Mucosa of descending colon (tissue), 3 donors: ENCODE results near the gene SUOX. TPM values are rescaled to one million over a fixed set of nuclear protein-coding genes. Genes with fewer than 3 reads are reported as not detected.
"Not testable (repeated sequence)": the region's sequence is repeated elsewhere in the genome, so short reads cannot be mapped to it uniquely, and the experiment has no call there.

Experiments used
- ATAC-seq: fragments of 200-7000 bp; cut with Tn5 transposase; one replicate; pipeline ENCODE4 v1.9.1; 2020; ENCODE audit warnings: mild to moderate bottlenecking, moderate library complexity
- DNase-seq, 3 donors: peaks; one replicate each; pipeline ENCODE4 v3.0.0-alpha.2; 2020
- H3K36me3 ChIP-seq: fragments of 200-600 bp; one replicate; pipeline ENCODE4 v1.8.0; 2021; ENCODE audit warnings: low read depth, mild to moderate bottlenecking
- H3K4me1 ChIP-seq: fragments of 200-600 bp; one replicate; pipeline ENCODE4 v1.8.0; 2021; ENCODE audit warnings: low read depth, mild to moderate bottlenecking
- H3K4me3 ChIP-seq: fragments of 200-600 bp; one replicate; pipeline ENCODE4 v1.8.0; 2021; ENCODE audit warnings: mild to moderate bottlenecking
- H3K9me3 ChIP-seq: fragments of 200-600 bp; one replicate; pipeline ENCODE4 v1.8.0; 2021; ENCODE audit warnings: mild to moderate bottlenecking
- intact Hi-C, 2 donors: fragments of 100-400 bp; cut with DNase I in 1 of 2; cut with micrococcal nuclease in 1 of 2; formaldehyde crosslinking; loops; one replicate each; pipeline versions ENCODE4 v1.11.0 to v1.11.1; 2022; cut with DNase I, micrococcal nuclease
- total RNA-seq, 3 donors: library from RNA; stranded (reverse); fragmentation: NEBNext Ultra II Directional in 2 of 3; extraction: Animal tissue kit (Norgen Biotek cat#: 25700) in 2 of 3; gene quantifications; one replicate each; pipeline versions ENCODE4 v1.2.1 to v1.2.4, GENCODE V29; 2021 to 2023
- TF ChIP-seq, protein P1 (sequence below): fragments of 200-600 bp; IDR thresholded peaks from one replicate; pipeline ENCODE4 v1.8.0; 2022; ENCODE audit warnings: antibody characterized with exemption, mild to moderate bottlenecking
- donor health status: DM: no; HTN: no; CAD: no; lungs with moderate emphysema.
- donor health status: DM: no; HTN: no; CAD: no.
- donor health status: DM: no; HTN: yes; CAD: no.

The SUOX gene
- total RNA-seq, 3 donors from 2014 or later = 29.2 to 32.0 (median 30.4) TPM

- intact Hi-C loops = no loop called here
- peak in 2 of 3 donors; percentile 51 to 59 for DNase-seq
- TF ChIP-seq, protein P1, sequence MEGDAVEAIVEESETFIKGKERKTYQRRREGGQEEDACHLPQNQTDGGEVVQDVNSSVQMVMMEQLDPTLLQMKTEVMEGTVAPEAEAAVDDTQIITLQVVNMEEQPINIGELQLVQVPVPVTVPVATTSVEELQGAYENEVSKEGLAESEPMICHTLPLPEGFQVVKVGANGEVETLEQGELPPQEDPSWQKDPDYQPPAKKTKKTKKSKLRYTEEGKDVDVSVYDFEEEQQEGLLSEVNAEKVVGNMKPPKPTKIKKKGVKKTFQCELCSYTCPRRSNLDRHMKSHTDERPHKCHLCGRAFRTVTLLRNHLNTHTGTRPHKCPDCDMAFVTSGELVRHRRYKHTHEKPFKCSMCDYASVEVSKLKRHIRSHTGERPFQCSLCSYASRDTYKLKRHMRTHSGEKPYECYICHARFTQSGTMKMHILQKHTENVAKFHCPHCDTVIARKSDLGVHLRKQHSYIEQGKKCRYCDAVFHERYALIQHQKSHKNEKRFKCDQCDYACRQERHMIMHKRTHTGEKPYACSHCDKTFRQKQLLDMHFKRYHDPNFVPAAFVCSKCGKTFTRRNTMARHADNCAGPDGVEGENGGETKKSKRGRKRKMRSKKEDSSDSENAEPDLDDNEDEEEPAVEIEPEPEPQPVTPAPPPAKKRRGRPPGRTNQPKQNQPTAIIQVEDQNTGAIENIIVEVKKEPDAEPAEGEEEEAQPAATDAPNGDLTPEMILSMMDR = peak; percentile 61
- Histone ChIP-seq H3K4me1 (peaks cover 7% of the 10 kb centered on the region), H3K4me3 (peak overlapping the region; percentile 39), H3K36me3 (peaks cover 3% of the 10 kb centered on the region), H3K9me3 (no peaks in the 10 kb centered on the region)
- ATAC-seq = peak; percentile 65
These were observed 818 bp upstream of the SUOX start for GRCh38 chr12:55996201-55996714.

GRCh38 chr12:55997535-55997859 lies 421 bp downstream of the SUOX start:
- TF ChIP-seq, protein P1 = no peak
- Histone ChIP-seq H3K4me3 (peak overlapping the region; percentile 39), H3K36me3 (no peaks in the 10 kb centered on the region), H3K4me1 (peaks cover 8% of the 10 kb centered on the region), H3K9me3 (no peaks in the 10 kb centered on the region)
- ATAC-seq (peak; percentile 53), DNase-seq (peak in 1 of 3 donors; percentile 43)
- intact Hi-C loops = no loop called here

DNA sequence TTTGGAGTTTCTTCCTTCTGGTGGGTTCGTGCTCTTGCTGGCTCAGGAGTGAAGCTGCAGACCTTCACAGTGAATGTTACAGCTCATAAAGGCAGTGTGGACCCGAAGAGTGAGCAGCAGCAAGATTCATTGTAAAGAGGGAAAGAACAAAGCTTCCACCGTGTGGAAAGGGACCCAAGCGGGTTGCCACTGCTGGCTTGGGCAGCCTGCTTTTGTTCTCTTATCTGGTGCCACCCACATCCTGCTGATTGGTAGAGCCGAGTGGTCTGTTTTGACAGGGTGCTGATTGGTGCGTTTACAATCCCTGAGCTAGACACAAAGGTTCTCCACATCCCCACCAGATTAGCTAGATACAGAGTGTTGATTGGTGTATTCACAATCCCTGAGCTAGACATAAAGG lies 2.4 kb downstream of the SUOX start:
- H3K4me3 ChIP-seq, ATAC-seq, DNase-seq, intact Hi-C loops, H3K9me3 ChIP-seq, H3K4me1 ChIP-seq, H3K36me3 ChIP-seq: not testable (repeated sequence)

DNA sequence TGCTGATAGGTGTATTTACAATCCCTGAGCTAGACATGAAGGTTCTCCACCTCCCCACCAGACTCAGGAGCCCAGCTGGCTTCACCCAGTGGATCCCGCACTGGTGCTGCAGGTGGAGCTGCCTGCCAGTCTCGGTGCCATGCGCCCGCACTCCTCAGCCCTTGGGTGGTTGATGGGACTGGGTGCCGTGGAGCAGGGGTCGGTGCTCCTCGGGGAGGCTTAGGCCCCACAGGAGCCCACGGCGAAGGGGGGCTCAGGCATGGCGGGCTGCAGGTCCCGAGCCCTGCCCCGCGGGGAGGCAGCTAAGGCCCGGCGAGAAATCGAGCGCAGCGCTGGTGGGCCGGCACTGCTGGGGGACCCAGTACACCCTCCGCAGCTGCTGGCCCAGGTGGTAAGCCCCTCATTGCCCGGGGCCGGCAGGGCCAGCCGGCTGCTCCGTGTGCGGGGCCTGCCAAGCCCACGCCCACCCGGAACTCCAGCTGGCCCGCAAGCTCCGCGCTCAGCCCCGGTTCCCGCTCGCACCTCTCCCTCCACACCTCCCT lies 3.0 kb downstream of the SUOX start:
- H3K9me3 ChIP-seq, intact Hi-C loops, ATAC-seq, DNase-seq, H3K4me1 ChIP-seq, H3K4me3 ChIP-seq, H3K36me3 ChIP-seq: not testable (repeated sequence)

GRCh38 chr12:56001487-56002100 lies 4.5 kb downstream of the SUOX start:
- no peaks in the 10 kb centered on the region for H3K9me3 ChIP-seq
- no peak overlapping the region for H3K4me3 ChIP-seq
- H3K36me3 ChIP-seq = no peaks in the 10 kb centered on the region
- peaks cover 8% of the 10 kb centered on the region for H3K4me1 ChIP-seq
- TF ChIP-seq, protein P1 = no peak
- no peak for DNase-seq
- intact Hi-C loops = no loop called here
- ATAC-seq = peak; percentile 26

- ATAC-seq, DNase-seq, H3K36me3 ChIP-seq, H3K9me3 ChIP-seq, intact Hi-C loops, H3K4me1 ChIP-seq, H3K4me3 ChIP-seq: not testable (repeated sequence)
These were observed 6.3 kb downstream of the SUOX start for GRCh38 chr12:56003376-56003775.

DNA sequence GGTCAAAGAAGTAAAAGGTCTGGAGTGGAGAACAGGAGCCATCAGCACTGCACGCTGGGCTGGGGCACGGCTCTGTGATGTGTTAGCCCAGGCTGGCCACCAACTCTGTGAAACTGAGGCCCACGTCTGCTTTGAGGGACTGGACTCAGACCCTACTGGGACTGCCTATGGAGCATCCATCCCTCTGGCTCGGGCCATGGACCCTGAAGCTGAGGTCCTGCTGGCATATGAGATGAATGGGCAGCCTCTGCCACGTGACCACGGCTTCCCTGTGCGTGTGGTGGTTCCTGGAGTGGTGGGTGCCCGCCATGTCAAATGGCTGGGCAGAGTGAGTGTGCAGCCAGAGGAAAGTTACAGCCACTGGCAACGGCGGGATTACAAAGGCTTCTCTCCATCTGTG lies 7.1 kb downstream of the SUOX start:
- Histone ChIP-seq H3K4me3 (no peak overlapping the region), H3K9me3 (no peaks in the 10 kb centered on the region), H3K4me1 (peaks cover 8% of the 10 kb centered on the region), H3K36me3 (no peaks in the 10 kb centered on the region)
- ATAC-seq = no peak
- TF ChIP-seq, protein P1 = no peak
- intact Hi-C loops = no loop called here
- no peak for DNase-seq
